ENCODE results near the gene FOXA3.
A peak's percentile ranks its signal among the peaks of the same experiment; 100 is the strongest.

Gene FOXA3

DNA sequence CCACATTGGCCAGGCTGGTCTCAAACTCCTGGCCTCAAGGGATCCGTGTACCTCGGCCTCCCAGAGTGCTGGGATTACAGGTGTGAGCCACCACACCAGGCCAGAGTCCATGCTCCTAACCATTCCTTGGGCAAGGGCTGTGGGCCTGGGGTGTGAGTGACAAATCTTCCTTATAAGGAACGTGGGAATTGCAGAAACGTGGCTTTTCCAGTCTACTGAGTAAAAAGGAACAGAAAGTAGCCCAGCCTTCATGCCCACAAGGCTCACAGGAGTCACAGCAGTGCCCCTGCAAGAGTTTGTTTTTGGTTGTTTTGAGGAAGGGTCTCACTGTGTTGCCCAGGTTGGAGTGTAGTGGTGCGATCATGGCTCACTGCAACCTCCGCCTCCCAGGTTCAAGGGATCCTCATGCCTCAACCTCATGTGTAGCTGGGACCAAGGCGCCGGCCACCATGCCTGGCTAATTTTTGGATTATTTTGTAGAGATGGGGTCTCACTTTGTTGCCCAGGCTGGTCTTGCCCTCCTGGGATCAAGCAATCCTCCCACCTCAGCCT, 33.2 kb downstream of the FOXA3 start:
- DNase-seq, result no peak

DNA sequence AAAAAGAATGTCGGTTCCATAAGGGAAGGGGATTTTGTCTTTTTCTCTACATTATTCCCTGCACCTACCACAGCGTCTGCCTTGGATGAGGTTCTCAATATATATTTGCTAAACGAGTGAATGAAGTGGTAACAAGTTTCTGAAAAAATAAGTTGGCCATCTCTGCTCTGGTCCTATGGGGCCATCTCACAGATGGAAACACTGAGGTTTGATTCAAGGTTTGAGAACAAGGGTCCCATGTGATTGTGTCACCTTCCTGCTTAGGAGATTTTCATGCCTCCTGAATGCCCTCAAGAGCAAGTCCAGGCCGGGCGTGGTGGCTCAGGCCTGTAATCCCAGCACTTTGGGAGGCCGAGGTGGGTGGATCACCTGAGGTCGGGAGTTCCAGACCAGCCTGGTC, 35.1 kb downstream of the FOXA3 start:
- no peak for DNase-seq

DNA sequence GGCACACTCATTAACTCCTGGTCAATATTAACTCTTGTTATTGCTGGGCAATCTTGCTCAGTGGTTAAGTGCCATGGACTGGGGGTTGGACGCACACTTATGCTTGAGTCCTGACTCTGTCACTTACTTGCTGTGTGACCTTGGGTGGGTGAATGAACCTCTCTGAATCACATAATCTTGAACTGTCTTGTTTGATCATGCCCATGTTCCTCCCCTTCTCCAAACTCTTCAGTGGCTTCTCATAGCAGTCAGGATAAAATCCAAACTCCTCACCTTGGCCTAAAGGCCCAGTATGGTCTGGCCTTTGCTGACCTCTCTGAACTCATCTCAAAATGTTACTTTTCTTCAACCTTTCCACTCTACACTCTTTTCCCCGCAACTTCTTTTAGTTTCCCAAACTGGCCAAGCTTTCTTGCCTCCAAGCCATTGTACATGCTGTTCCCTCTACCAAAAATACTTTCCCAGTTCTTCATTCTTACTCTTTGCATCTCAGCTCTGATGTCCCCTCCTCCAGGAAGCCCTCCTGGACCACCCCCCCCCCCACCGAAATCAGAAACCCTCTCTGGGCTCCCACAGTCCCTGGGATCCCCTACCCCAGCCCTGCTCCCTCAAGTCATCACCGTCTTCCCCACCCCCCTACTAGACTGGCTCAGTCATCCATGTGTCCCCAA, 35.9 kb downstream of the FOXA3 start:
- no peak for DNase-seq

DNA sequence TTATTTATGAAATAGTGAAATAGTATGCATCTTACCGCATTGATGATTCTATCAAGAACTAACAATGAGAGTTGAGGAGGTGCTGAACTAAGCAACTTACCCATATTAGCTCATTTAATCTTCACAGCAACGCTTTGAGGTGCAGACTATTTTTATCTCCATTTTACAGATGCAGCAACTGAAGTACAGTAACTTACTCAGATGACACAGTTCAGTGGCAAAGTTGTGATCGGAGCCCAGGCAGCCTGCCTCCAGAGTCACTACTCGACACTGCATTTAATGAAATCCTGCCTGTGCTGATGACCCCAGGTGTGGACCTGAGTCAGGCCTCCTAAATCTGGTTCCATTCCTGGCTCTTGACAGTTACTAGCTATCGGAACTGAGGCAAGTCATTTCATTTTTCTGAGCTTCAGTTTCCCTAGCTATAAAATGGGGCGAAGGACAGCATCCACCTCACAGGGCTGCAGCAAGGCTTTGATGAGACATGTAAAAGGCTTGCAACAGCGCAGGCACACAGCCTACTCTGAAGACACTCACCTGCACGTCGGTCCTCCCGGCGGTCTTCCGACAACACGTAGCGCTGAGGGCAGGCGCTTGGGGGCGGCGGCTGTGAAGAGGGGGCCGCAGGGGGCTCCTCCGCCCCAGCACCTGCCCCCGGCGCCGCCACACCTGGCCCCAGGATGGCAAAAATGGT, 36.8 kb downstream of the FOXA3 start:
- no peak for DNase-seq

DNA sequence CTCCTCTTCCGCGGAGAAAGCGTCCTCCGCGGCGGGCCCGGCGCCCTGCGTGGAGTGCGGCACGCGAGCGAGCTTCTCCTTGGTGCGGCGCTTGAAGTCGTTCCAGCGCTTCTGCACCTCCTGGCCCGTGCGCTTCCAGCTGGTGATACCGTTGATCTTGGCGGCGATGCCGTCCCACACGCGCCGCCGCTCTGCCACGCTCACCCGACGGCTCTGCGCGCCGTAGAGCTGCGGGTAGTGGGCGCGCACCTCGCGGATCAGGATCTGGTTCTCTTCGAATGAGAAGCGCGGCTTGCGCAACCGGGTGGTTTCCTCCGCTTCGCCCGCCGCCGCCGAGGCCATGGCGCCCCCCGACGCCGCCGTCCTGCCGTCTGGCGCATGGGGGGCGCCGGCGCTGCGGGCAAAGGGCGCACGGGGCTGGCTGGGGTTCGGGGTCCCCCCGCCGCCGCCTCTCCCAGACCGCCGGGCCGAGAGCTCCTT, 37.3 kb downstream of the FOXA3 start:
- no peak for DNase-seq

DNA sequence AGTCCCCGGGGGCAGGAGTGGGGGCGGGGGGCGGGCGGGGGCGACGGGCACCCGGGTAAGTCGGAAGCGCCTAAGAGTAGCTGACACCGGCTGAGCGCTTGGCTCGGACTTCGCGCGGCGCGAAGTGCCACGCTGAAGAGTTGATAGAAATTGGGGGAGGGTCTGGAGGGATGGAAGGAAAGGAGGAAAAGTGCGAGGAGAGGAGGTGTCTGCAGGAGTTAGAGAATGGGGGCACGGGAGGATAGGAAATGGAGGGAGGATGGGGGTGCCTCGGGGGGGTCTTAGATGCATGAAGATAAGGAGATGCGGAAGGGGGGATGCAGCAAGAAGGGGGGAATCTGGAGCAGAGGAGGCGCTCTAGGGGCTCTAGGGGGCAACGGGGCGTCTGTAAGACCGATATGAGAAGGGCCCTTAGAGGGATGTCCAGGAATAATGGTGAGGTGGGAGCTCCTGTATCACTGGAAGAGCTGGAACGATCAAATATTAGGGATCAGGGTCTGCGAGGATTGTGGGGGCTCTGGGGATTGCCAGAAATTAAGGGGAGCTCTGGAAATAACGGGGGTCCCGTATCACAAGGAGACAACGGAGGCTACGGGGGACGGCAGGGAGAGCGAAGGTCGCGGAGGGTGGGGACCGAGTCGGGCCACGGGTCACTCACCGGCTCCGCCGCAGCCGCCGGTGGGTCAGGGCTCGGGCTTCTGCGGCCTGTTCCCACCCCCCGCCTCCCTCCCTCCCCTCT, 38.0 kb downstream of the FOXA3 start, which contains the start of gene MYPOP:
TSS of gene MYPOP (minus strand) at position 702 of the 739 bp plus-strand sequence. CDS start 840 bp downstream, outside the sequence.
- DNase-seq, result no peak

DNA sequence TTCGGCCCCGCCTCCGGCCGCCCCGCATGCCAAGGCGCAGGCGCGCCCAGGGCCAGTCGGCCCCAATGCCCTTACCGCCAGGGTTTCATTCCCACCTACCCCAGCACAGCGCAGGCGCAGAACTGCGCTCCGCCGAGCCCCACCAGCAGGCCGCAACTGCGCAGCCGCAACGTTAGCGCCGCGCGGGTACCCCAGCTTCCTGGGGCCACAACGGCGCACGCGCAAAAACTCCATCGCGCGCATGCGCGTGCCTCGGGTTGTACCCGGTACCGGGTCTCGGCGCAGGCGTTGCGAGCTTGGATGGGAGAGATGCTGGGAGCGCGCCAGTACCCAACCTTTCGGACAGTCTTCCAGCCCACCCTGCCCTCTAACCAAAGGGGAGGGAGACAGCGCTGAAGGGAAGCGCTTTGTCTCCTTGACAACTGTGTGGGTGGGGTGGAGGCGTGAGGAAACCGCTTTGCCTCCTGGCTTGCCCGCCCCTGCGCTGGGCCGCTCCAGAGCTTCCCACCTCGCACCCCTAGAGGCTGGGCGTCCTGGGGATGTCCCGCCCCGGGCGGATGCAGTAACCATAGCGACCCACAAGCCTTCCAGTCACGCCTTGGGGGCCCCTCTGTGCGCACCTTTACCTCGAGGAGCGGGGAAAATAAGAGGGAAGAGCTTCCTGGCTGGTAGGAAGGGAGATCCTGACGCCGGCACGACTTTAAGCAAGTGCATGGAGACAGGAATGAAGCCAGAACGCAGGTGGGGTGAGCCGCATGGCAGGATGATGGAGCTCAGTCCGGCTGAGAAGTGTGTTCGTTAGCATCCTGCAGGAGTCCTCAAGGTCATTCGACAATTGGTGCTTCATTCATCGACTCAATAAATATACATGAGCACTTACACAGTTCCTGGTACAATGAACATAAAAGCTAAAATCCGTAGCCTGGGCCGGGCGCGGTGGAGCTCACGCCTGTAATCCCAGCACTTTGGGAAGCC, 38.8 kb downstream of the FOXA3 start:
- DNase-seq, result peak; percentile 94 to 97

DNA sequence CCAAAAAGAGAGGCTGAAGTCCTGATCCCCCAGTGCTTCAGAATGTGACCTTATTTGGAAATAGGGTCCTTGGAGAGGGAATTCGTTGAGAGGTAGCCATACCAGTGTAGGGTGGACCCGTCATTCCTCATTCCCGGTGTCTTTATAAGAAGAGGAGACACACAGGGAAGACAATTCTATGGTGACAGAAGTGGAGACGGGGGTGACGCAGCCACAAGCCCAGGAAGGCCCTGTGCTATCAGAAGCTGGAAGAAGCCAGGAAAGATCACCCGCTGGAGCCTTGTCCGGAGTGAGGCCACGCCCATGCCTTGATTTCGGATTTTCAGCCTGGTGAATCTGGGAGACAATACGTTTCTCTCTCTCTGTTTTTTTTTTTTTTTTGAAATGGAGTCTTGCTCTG, 40.9 kb downstream of the FOXA3 start:
- DNase-seq, result no peak

DNA sequence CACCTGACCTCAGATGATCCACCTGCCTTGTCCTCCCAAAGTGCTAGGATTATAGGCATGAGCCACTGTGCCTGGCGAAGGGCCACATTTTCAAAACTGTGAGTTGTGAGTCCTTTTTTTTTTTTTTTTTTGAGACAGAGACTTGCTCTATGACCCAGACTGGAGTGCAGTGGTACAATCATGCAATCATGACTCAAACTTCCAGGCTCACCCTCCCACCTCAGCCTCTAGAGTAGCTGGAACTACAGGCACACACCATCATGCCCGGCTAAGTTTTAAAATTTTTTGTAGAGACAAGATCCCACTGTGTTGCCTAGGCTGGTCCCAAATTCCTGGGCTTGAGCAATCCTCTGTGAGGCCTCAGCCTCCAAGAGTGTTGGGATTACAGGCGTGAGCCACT, 42.1 kb downstream of the FOXA3 start:
- no peak for DNase-seq

DNA sequence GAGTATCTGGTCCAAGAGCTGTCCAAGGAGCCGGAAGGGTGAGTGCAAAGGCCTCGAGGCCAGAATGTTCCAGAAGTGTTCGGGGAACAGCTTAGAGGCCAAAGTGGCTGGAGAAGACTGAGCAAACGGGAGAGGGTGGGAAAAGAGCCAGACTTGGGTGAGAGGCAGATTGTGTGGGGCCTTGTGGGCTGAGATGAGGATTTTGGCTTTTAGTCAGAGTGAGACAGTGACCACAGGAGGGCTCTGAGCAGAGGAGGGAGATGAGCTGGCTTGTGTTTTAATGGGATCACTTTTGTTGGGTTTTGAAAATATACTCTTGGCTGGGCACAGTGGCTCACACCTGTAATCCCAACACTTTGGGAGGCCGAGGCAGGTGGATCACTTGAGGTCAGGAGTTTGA, 44.8 kb downstream of the FOXA3 start:
- DNase-seq, result no peak

DNA sequence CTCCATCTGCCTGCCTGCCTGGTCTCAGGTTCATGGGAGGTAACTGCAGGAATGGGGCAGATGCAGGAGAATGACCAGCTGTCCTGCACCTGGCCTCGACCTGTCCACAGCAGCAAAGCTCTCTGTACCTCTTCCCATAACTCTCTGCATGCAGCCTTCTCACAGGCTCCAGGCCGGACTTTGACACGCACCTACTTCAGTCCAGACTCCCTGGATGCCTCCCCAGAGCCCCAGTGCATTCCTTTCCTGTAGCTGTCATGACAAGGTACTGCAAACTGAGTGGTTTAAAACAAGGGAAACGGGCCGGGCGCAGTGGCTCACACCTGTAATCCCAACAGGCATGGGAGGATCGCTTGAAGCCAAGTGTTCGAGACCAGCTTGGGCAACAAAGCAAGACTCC, 47.2 kb downstream of the FOXA3 start:
- DNase-seq, result no peak

DNA sequence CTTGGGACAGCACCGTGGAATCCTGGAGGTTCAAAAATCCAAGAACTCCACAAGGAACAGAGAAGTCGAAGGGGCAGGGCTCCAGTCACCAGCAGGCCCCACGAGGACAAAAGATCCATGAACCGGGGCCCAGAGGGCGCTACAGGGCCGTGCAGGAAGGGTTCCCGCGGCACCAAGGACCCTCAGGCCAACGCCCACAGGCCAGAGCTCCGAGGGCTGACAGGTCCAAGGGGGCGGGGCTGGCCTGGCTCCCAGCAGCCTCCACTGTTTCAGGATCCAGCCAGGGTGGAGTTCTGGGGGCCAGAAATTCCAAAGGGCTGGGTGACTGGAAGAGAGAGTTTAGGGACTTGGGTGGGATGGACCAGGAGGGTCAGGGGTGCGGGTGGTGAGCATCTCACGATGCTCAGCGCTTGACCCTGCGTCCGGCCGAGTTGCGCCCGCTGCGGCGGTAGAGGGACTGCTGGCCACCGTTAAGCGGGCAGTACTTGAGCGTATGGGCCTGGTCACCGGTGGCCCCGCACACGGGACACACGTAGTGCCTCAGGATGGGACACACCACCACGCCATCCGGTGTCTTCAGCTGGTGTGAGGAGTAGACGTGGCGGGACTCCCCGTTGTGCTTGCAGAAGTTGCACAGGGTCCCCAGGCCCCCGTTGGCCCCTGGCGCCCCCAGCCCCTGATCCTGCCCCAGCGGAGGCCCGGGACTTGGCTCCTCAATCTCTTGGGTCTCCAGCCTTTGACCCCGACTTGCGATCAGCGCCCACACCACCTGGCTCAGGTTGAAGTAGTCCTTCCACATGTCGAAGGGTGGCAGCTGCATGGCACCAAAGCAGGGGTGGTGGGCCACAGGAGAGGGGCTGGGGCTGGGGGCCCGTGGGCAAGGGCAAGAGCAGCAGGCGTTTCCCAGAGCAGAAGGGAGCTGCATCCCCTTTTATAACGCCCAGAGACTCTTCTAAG, 50.0 kb downstream of the FOXA3 start, which contains the start of gene NANOS2:
TSS of gene NANOS2 (minus strand) at position 905 of the 957 bp plus-strand sequence. CDS start at position 820, 85 bp downstream.
- DNase-seq, result no peak

DNA sequence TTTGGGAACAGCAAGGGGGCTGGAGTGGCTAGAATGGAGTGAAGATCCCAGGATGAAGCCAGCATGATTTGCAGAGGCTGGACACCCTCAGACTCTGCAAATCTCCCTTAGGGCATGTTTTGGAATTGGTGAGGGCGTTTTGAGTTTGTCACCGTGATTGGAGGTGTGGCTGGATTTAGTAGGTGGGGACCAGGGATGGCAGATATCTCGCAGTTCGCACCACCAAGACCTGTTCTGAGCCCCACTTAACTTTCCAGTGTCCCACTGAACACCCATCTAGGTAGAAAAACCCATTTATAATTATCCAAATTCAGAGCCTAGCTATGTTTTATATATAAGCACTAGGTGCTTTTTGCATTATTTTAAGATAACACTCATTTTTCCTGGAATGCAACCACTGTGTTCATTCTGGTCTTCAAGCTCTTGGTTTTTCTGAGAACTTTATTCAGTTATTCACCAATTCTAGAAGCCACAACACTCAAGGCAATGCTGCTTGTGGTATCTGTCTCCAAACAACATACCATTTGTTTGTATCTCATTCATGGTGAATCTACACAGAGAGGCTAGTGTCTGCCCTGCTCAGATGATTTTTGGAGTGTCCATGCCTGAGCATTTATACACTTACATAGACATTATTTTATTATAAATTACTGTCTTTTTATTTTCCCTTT, 53.4 kb downstream of the FOXA3 start:
- DNase-seq, result peak in 1 of 2 donors; percentile 76

DNA sequence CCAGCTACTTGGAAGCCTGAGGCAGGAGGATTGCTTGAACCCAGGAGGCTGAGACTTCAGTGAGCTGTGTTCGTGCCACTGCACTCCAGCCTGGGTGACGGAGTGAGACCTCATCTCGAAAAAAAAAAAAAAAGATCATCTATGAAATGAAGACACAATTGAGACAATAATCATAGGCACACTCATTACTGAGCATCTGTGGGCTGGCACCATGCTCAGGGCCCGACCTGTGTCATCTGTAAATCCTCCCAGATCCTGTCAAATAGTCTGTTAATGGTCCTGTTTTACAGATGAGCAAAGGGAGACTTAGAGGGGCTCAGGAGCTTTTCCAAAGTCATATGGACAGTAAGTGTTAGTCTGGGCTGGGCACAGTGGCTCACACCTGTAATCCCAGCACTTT, 54.6 kb downstream of the FOXA3 start:
- DNase-seq, result no peak

DNA sequence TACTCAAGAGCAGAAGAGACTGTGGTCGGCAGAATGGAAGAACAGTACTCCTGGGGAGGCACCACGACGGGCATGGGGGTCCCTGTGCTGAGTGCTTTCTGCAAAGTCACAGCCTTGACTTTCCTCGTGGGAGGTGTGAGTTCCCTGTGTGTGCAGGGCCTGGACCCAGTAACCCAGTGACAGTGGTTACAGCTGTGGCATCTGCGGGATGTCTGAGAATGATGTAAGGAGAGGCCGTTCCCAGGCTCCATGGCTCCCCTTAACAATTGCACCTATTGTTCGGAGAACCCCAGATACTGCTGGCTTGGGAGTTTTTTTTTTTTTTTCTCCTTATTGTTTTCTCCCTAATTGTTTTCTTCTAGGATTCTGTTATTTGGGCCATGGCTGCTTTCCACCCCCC, 55.6 kb downstream of the FOXA3 start:
- peak; percentile 62 to 63 for DNase-seq

DNA sequence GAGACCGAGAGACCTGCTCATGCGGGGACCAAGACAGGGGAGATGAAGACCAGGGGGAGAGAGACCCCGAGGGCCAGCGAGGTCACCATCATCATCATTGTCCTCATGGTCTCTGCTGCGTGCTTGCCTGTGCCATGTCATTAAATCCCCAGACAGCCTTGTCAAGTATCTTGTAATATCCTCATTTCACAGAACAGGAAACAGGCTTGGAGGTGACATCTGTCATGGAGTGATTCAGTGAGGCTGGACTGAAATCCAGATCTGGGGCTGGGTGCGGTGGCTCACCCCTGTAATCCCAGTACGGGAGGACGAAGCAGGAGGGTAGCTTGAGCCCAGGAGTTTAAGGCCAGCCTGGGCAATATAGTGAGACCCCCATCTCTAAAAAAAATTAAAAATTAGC, 56.3 kb downstream of the FOXA3 start:
- no peak for DNase-seq

DNA sequence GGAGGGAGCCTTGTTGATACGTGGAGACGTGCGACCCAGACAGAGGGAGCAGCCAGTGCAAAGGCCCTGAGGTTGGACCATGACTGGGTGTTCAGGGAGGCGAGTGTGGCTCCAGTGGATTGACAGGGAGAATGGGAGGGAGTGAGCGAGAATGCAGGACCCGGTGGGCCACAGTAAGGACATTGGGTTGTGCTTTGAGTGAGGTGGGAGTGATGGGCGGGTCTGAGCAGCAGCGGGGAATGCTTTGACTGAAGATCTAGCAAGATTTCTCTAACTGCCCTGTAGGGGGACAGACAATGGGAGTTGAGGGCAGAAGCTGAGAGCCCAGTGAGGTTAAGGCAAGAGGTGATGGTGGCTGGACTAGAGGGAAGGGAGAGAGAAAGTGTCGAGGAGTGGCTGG, 58.2 kb downstream of the FOXA3 start:
- no peak for DNase-seq

Data from hippocampal formation (tissue), 2 donors.